GM12864 (cell line): ENCODE results near the gene ISM2.
"Not testable (repeated sequence)": the region's sequence is repeated elsewhere in the genome, so short reads cannot be mapped to it uniquely, and the experiment has no call there.

Experiments
- DNase-seq: peaks from one replicate; pipeline ENCODE4 v3.0.0-alpha.2; 2011; ENCODE audit warnings: low read depth
- H3K4me3 ChIP-seq: 2 replicates; pipeline ENCODE4 v1.5.1; 2011; ENCODE audit warnings: mild to moderate bottlenecking, low read depth, low read length, control low read depth
- CTCF ChIP-seq: IDR thresholded peaks from 2 replicates; pipeline ENCODE4 v1.5.1; 2011; ENCODE audit warnings: low read depth, mild to moderate bottlenecking, moderate library complexity, low read length, control low read depth, inconsistent platforms; ENCODE audit errors: missing control alignments

The ISM2 gene

GRCh38 chr14:77542421-77543239, 44.0 kb upstream of the ISM2 start:
- TF ChIP-seq CTCF = no peak
- no peak for DNase-seq
- H3K4me3 ChIP-seq = no peak overlapping the region

DNA sequence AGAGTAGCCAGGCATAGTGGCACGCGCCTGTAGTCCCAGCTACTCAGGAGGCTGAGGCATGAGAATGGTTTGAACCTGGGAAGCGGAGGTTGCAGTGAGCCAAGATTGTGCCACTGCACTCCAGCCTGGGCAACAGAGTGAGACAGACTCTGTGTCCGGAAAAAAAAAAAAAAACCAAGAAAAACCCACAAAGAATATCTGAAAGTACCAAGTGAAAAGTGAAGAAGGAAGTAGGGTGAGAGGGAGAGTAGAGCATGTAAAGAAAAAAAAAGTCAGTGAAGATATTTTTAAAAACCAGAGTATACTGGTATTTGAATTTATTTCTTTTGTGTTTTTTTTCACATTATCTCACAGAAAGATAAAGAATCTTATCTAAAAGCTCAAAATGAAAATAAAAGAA, 43.3 kb upstream of the ISM2 start:
- H3K4me3 ChIP-seq = no peak overlapping the region
- DNase-seq = no peak
- no peak for TF ChIP-seq CTCF

DNA sequence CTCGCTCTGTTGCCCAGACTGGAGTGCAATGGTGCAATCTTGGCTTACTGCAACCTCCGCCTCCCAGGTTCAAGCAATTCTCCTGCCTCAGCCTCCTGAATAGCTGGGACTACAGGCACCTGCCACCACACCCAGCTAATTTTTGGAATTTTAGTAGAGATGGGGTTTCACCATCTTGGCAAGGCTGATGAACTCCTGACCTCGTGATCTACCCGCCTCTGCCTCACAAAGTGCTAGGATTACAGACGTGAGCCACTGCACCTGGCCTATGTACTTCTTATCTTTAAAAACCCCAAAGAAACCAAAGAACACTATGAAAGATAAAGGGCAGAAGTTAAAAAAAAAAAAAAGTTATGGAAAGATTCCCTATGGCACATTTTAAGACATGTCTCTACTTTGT, 38.3 kb upstream of the ISM2 start:
- DNase-seq, H3K4me3 ChIP-seq: not testable (repeated sequence)

DNA sequence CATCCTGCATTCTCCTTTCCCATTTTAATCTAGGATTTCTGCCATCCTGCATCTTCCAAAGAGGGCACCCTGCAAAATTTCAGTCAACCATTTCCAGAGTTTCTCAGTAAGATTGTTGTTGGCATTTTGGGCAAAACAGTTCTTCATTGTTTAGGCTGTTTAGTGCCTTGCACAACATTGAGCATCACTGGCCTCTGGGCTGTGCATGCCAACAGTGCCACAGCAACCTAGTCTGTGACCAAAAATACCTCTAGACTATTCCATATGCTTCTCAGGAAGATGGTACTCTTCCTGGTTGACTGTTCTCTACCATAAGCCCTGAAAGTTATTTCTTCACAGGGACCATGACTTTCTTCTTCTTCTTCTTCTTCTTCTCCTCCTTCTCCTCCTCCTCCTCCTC, 32.5 kb upstream of the ISM2 start:
- no peak for DNase-seq
- H3K4me3 ChIP-seq = no peak overlapping the region
- no peak for TF ChIP-seq CTCF

DNA sequence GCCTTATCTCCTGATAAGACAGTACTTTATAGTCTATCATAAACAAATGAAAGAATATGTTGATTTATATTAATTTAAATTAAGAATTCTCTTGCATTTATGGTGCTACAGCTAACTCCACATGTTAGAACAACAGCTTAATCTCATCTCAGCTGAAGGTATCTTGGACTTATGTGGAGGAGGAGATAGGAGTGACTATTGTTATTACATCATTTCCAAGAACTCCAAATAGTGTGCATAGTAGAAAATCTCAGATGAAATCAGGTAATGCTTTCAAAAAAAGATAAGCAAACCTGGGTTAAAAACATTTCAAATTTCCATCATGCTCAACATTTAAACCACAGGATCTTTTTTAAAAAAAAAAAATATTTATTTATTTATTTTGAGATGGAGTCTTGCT, 31.3 kb upstream of the ISM2 start:
- DNase-seq = no peak
- TF ChIP-seq CTCF = no peak
- H3K4me3 ChIP-seq = no peak overlapping the region

DNA sequence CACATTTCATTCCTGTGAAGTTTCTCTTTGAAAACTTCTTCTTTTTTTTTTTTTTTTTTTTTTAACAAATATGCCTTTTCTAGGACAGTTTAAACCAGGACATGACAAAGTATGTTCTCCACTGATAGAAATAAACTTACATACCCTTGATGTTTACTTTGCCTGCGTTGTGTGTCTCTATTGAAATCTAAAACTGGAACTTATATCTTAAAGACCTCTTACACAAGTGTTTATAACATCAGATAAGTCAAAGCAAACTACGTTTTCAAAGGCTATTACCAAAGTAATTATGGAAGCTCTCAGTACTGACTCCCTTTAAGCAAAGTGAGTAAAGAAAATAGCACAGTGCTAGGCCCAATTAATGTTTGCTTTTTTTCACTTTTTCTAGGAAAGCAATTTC, 30.6 kb upstream of the ISM2 start:
- no peak overlapping the region for H3K4me3 ChIP-seq
- no peak for DNase-seq
- TF ChIP-seq CTCF = no peak

DNA sequence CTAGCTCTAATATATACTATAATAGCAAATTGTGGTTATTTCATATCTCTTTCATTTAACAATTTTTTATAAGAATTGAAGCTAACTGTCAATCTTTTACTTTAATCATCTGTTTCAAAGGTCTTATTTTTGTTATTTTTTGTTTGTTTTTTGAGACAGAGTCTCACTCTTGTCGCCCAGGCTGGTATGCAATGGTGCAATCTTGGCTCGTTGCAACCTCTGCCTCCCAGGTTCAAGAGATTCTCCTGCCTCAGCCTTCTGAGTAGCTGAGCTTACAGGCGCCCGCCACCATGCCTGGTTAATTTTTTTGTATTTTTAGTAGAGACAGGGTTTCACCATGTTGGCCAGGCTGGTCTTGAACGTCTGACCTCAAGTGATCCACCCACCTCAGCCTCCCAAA, 30.1 kb upstream of the ISM2 start:
- H3K4me3 ChIP-seq, DNase-seq: not testable (repeated sequence)

DNA sequence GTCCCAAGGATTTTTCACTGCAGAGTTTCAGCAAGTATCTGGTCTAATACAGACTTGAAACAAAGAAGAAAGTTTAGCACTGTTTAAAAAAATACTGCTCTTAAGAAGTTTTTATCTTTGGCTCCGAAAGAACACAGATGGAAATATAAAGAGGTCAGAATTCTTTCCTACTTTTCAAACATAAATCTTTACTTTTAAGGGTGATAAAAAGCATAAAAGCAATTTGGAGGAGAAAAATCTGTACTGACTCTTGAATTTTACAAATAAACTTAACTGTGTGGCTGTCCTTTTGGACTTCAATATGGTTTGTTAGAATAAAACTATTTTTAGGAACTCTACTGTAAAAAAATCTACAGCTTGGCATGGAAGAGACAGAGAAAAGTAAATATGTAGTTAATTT, 27.6 kb upstream of the ISM2 start:
- no peak for TF ChIP-seq CTCF
- H3K4me3 ChIP-seq = no peak overlapping the region
- DNase-seq = no peak
